Neural crest cell (in vitro differentiated cells): ENCODE results near the gene DLG5. TPM values are rescaled to one million over a fixed set of nuclear protein-coding genes. Genes with fewer than 3 reads are reported as not detected.

Experiments used
- DNase-seq: peaks from one replicate; pipeline ENCODE4 v3.0.0; 2021; ENCODE audit warnings: low read depth, mixed read lengths, low spot score
- H3K27ac Mint-ChIP-seq: one replicate; pipeline ENCODE4 v1.8.0; 2021; ENCODE audit warnings: mild to moderate bottlenecking, mixed read lengths; ENCODE audit not compliant: unreplicated experiment
- H3K27me3 Mint-ChIP-seq: 2 replicates; pipeline ENCODE4 v1.8.0; 2021; ENCODE audit warnings: low read depth, mild to moderate bottlenecking, mixed read lengths
- H3K36me3 Mint-ChIP-seq: 2 replicates; pipeline ENCODE4 v1.8.0; 2021; ENCODE audit warnings: low read depth, mild to moderate bottlenecking, mixed read lengths
- H3K4me1 Mint-ChIP-seq: 2 replicates; pipeline ENCODE4 v1.8.0; 2021; ENCODE audit warnings: mixed read lengths
- H3K4me3 Mint-ChIP-seq: one replicate; pipeline ENCODE4 v1.8.0; 2021; ENCODE audit warnings: mild to moderate bottlenecking, mixed read lengths
- H3K9me3 Mint-ChIP-seq: 2 replicates; pipeline ENCODE4 v1.8.0; 2021; ENCODE audit warnings: mixed read lengths
- CTCF ChIP-seq: fragments of 200-600 bp; sonication (generic); conservative IDR thresholded peaks from 2 replicates; pipeline ENCODE4 v1.5.0; 2021; ENCODE audit warnings: antibody characterized with exemption, mild to moderate bottlenecking
- total RNA-seq: library from RNA; stranded (reverse); gene quantifications from 2 replicates; pipeline ENCODE4 v1.2.1, GENCODE V29; 2021

DLG5 gene
- total RNA-seq, 1 donor from 2014 or later = 87.3 TPM

GRCh38 chr10:77756319-77757232, 170.0 kb downstream of the DLG5 start:
- Mint-ChIP-seq H3K4me1 (peaks cover 16% of the 10 kb centered on the region), H3K9me3 (no peaks in the 10 kb centered on the region), H3K36me3 (no peaks in the 10 kb centered on the region), H3K27ac (no peak overlapping the region), H3K4me3 (no peak overlapping the region), H3K27me3 (no peaks in the 10 kb centered on the region)
- peak; percentile 76 for TF ChIP-seq CTCF
- peak; percentile 57 for DNase-seq

- Mint-ChIP-seq H3K27me3 (no peaks in the 10 kb centered on the region), H3K4me3 (no peak overlapping the region), H3K9me3 (peaks cover 2% of the 10 kb centered on the region), H3K4me1 (no peaks in the 10 kb centered on the region), H3K36me3 (peaks cover 15% of the 10 kb centered on the region), H3K27ac (no peak overlapping the region)
- no peak for TF ChIP-seq CTCF
- no peak for DNase-seq
Measured at GRCh38 chr10:77746047-77746707, 180.4 kb downstream of the DLG5 start.

GRCh38 chr10:77744245-77744644, 182.3 kb downstream of the DLG5 start:
- H3K4me1 Mint-ChIP-seq = no peaks in the 10 kb centered on the region
- no peaks in the 10 kb centered on the region for H3K27me3 Mint-ChIP-seq
- peaks cover 12% of the 10 kb centered on the region for H3K9me3 Mint-ChIP-seq
- no peak for DNase-seq
- H3K4me3 Mint-ChIP-seq = no peak overlapping the region
- H3K36me3 Mint-ChIP-seq = peaks cover 9% of the 10 kb centered on the region
- no peak overlapping the region for H3K27ac Mint-ChIP-seq
- no peak for TF ChIP-seq CTCF

GRCh38 chr10:77742172-77742571, 184.4 kb downstream of the DLG5 start:
- no peak for TF ChIP-seq CTCF
- DNase-seq = no peak
- no peak overlapping the region for H3K4me3 Mint-ChIP-seq
- peaks cover 6% of the 10 kb centered on the region for H3K36me3 Mint-ChIP-seq
- peaks cover 12% of the 10 kb centered on the region for H3K9me3 Mint-ChIP-seq
- peak overlapping the region; percentile 23 for H3K27ac Mint-ChIP-seq
- no peaks in the 10 kb centered on the region for H3K4me1 Mint-ChIP-seq
- H3K27me3 Mint-ChIP-seq = no peaks in the 10 kb centered on the region

- TF ChIP-seq CTCF = no peak
- Mint-ChIP-seq H3K4me3 (no peak overlapping the region), H3K27ac (no peak overlapping the region), H3K4me1 (no peaks in the 10 kb centered on the region), H3K27me3 (no peaks in the 10 kb centered on the region), H3K9me3 (peaks cover 15% of the 10 kb centered on the region), H3K36me3 (peaks cover 6% of the 10 kb centered on the region)
- DNase-seq = no peak
Measured at GRCh38 chr10:77741746-77742145, 184.8 kb downstream of the DLG5 start.

Other genes with a start within 250 kb of the DLG5 start
- gene POLR3A, start 102.8 kb upstream of the DLG5 start, total RNA-seq = 28.9 and 31.4 TPM in 2 replicates
- 1,546 and 1,751 TPM in 2 replicates for gene RPS24, start 107.1 kb upstream of the DLG5 start, total RNA-seq